Activated naive CD8-positive, alpha-beta T cell treated with anti-CD3 and anti-CD28 coated beads for 36 hours (primary cell): ENCODE results near the gene CCR2. TPM values are rescaled to one million over a fixed set of nuclear protein-coding genes. Genes with fewer than 3 reads are reported as not detected.
"Not testable (repeated sequence)": the region's sequence is repeated elsewhere in the genome, so short reads cannot be mapped to it uniquely, and the experiment has no call there.

Source experiments
- DNase-seq: peaks from one replicate; pipeline ENCODE4 v3.0.0; 2021
- H3K27ac Mint-ChIP-seq: one replicate; pipeline ENCODE4 v1.8.0; 2022; ENCODE audit warnings: mild to moderate bottlenecking, moderate library complexity, mixed read lengths
- H3K27me3 Mint-ChIP-seq: one replicate; pipeline ENCODE4 v1.8.0; 2022; ENCODE audit warnings: mild to moderate bottlenecking, mixed read lengths
- H3K36me3 Mint-ChIP-seq: one replicate; pipeline ENCODE4 v1.8.0; 2021; ENCODE audit warnings: mild to moderate bottlenecking, mixed read lengths
- H3K4me1 Mint-ChIP-seq: one replicate; pipeline ENCODE4 v1.8.0; 2021; ENCODE audit warnings: mixed read lengths
- H3K4me3 Mint-ChIP-seq: one replicate; pipeline ENCODE4 v1.8.0; 2022; ENCODE audit warnings: mild to moderate bottlenecking, moderate library complexity, mixed read lengths
- H3K9me3 Mint-ChIP-seq: one replicate; pipeline ENCODE4 v1.8.0; 2022; ENCODE audit warnings: mixed read lengths
- total RNA-seq, 2 experiments: library from RNA; stranded (reverse); gene quantifications; one replicate each; pipeline ENCODE4 v1.2.3, GENCODE V29; 2021

The CCR2 gene
- total RNA-seq, 2 experiments from 2014 or later, result 0.16 TPM; not detected in 1

DNA sequence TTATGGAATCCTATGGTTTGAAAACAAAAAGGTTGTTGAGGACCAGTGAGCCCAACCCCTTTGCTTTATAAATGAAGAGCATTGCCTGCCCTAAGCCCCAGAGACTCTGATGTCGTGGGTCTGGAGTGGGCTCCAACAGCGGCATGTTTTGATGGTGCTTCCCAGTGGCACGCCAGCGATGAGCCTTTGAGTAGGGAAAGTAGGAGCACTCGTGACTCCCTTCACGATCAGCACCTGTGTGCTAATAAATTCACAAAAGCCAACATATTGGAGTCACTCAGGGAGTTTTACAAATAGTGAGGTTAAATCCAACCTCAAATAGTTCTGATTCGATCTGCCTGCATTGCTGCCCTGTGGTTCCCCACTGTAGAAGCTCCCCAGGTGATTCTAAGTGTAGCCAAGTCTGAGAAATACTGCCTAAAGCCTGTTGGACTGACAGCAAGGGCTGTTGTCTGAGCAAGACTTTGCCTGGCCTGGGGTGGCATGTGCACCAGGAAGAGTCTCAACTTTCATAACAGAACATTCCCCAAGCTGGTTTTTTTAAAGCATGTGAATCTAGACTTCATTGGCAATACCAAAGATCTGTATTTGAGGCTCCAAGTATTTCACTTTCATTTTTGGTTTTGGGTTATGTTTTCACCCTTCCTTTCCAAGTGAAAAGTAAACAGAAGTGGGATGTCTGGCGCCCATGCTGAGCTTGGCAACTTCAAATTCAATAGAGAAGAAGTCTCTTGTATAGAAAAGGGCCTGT, 26.7 kb downstream of the CCR2 start:
- H3K4me3 Mint-ChIP-seq, result no peak overlapping the region
- DNase-seq, result no peak
- peaks cover 7% of the 10 kb centered on the region for H3K27me3 Mint-ChIP-seq
- H3K36me3 Mint-ChIP-seq, result no peaks in the 10 kb centered on the region
- H3K4me1 Mint-ChIP-seq, result peaks cover 19% of the 10 kb centered on the region
- H3K9me3 Mint-ChIP-seq, result no peaks in the 10 kb centered on the region
- no peak overlapping the region for H3K27ac Mint-ChIP-seq

- Mint-ChIP-seq H3K9me3 (no peaks in the 10 kb centered on the region), H3K27me3 (peaks cover 7% of the 10 kb centered on the region), H3K27ac (no peak overlapping the region), H3K4me3 (no peak overlapping the region), H3K4me1 (peaks cover 22% of the 10 kb centered on the region), H3K36me3 (no peaks in the 10 kb centered on the region)
- DNase-seq, result no peak
Observed at GRCh38 chr3:46381625-46382024, 27.7 kb downstream of the CCR2 start.

DNA sequence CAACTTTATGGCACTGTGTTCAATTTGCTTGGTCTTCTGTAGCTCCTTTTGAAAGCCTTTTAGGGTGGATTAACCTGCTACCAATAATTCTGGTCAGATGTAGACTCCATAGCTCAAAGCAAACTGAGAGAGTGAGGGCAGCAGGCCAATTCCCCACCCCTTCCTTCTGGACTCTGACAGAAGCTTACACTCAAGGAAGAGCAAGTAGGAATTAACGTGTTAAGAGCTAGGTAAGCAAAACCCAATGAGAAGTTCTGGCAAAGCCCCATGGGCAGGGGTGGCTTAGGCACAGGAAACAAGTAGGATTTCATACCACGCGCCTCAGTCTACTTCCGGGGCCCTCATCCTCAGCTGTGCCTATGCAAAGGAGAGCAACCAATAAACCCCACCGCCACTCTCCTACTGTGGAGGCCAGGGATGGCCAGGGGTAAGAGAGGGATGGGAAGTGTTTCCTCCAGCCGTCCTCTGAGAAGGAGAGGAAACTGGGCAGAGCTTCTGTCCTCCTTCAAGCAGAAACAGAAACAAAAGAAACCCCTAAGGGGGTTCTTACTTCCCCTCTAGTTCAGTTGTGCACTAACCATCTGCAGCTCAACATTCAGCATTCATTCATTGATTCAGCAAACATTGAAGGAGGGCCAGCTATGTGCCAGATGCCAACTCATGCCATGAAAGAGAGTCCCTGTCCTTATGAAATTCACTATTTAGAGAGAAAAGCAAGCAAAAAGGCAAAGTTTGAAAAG, 29.5 kb downstream of the CCR2 start:
- peaks cover 22% of the 10 kb centered on the region for H3K4me1 Mint-ChIP-seq
- no peaks in the 10 kb centered on the region for H3K36me3 Mint-ChIP-seq
- no peak overlapping the region for H3K27ac Mint-ChIP-seq
- H3K4me3 Mint-ChIP-seq, result no peak overlapping the region
- peaks cover 7% of the 10 kb centered on the region for H3K27me3 Mint-ChIP-seq
- no peaks in the 10 kb centered on the region for H3K9me3 Mint-ChIP-seq
- no peak for DNase-seq

DNA sequence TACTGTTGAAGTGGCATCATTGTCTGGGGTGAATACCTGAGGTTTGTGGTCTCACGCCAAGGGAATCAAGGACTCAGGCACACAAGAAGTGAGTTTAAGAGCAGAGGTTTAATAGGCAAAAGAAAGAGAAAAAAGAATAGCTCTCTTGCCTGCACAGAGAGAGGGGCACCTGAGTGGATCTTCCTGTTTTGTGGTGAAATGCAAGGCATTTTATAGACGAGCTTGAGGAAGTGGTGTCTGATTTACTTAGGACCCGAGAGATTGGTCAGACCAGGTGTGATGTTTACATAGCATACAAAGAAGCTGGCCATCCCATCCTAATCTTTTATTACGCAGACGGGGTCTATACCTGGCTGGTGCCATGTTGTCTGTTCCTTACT, 30.0 kb downstream of the CCR2 start:
- Mint-ChIP-seq H3K27ac (no peak overlapping the region), H3K9me3 (no peaks in the 10 kb centered on the region), H3K4me1 (peaks cover 22% of the 10 kb centered on the region), H3K4me3 (no peak overlapping the region), H3K27me3 (peaks cover 7% of the 10 kb centered on the region), H3K36me3 (no peaks in the 10 kb centered on the region)
- DNase-seq, result no peak

- H3K4me3 Mint-ChIP-seq, result no peak overlapping the region
- H3K27ac Mint-ChIP-seq, result no peak overlapping the region
Observed at GRCh38 chr3:46386205-46386604, 32.3 kb downstream of the CCR2 start.

DNA sequence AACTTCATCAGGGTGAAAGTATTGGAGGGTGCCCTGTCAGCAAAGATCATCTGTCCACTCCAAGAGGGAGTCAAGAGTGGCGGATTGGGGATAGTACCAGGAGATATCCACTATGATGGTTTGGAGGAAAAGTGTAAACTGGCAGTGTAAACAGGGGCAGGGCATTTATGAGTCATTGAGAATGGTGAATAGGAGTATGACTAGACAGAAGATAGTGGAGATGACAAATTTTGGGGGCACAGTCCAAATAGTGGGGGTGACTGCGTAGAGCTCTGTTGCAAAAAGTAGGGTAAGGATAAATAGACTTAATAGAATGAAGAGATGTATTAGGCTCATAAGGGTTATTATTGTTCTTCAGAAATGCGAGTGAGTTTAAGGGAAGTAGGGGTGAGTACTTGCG, 34.9 kb downstream of the CCR2 start:
- not testable (repeated sequence) for H3K27ac Mint-ChIP-seq, H3K27me3 Mint-ChIP-seq, DNase-seq, H3K4me1 Mint-ChIP-seq, H3K9me3 Mint-ChIP-seq, H3K36me3 Mint-ChIP-seq, H3K4me3 Mint-ChIP-seq

More at GRCh38 chr3:46386205-46386604, 32.3 kb downstream of the CCR2 start:
- Mint-ChIP-seq H3K9me3 (no peaks in the 10 kb centered on the region), H3K27me3 (peaks cover 7% of the 10 kb centered on the region), H3K36me3 (no peaks in the 10 kb centered on the region), H3K4me1 (peaks cover 14% of the 10 kb centered on the region)
- no peak for DNase-seq

- Mint-ChIP-seq H3K4me1 (peaks cover 5% of the 10 kb centered on the region), H3K9me3 (no peaks in the 10 kb centered on the region), H3K27ac (no peak overlapping the region), H3K36me3 (no peaks in the 10 kb centered on the region), H3K4me3 (no peak overlapping the region), H3K27me3 (no peaks in the 10 kb centered on the region)
- no peak for DNase-seq
Observed at GRCh38 chr3:46389306-46389705, 35.4 kb downstream of the CCR2 start.

- not testable (repeated sequence) for H3K27me3 Mint-ChIP-seq, H3K4me1 Mint-ChIP-seq, H3K36me3 Mint-ChIP-seq, H3K27ac Mint-ChIP-seq, DNase-seq, H3K9me3 Mint-ChIP-seq, H3K4me3 Mint-ChIP-seq
Observed at GRCh38 chr3:46391526-46391925, 37.6 kb downstream of the CCR2 start.

DNA sequence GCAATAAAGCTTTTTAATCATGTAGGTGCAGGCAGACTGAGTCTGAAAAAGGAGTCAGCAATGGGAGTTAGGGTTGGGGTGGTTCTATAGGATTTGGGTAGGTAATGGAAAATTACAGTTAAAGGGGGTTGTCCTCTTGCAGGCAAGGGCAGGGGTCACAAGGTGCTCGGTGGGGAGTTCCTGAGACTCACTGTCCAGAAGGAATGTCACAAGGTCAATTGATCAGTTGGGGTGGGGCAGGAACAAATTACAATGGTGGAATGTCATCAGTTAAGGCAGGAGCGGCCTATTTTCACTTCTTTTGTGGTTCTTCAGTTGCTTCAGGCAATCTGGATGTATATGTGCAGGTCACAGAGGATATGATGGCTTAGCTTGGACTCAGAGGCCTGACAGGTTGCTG, 39.1 kb downstream of the CCR2 start:
- Mint-ChIP-seq H3K36me3 (no peaks in the 10 kb centered on the region), H3K4me3 (no peak overlapping the region), H3K27me3 (no peaks in the 10 kb centered on the region), H3K9me3 (no peaks in the 10 kb centered on the region), H3K4me1 (peaks cover 4% of the 10 kb centered on the region), H3K27ac (no peak overlapping the region)
- DNase-seq, result no peak

- Mint-ChIP-seq H3K4me1 (peaks cover 4% of the 10 kb centered on the region), H3K9me3 (no peaks in the 10 kb centered on the region), H3K36me3 (no peaks in the 10 kb centered on the region), H3K4me3 (no peak overlapping the region), H3K27ac (no peak overlapping the region), H3K27me3 (no peaks in the 10 kb centered on the region)
- DNase-seq, result no peak
Observed at GRCh38 chr3:46393554-46394434, 39.9 kb downstream of the CCR2 start.

DNA sequence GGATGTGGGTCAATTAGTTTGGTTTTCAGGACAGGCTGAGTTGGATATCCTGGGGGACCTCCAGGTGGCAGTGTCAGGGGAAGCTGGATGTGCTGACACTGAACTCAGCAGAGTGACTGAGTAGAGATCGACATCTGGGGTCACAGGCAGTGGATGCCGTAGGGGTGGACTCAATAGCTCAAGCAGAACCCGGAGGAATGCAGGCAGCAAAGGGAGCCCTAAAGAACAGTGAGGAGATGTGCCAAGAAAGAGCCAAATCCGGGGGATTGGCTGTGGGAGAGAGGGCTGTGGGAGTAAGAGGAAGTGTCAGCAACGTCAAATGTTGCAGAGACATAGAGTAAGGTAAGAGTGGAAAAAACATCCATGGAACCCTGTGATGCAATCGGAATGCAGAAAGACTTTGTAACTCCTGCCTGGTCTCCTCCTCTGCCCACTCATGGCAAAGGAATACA, 41.3 kb downstream of the CCR2 start:
- no peak overlapping the region for H3K27ac Mint-ChIP-seq
- no peak for DNase-seq
- H3K27me3 Mint-ChIP-seq, result no peaks in the 10 kb centered on the region
- peaks cover 4% of the 10 kb centered on the region for H3K4me1 Mint-ChIP-seq
- no peaks in the 10 kb centered on the region for H3K36me3 Mint-ChIP-seq
- no peaks in the 10 kb centered on the region for H3K9me3 Mint-ChIP-seq
- H3K4me3 Mint-ChIP-seq, result no peak overlapping the region

DNA sequence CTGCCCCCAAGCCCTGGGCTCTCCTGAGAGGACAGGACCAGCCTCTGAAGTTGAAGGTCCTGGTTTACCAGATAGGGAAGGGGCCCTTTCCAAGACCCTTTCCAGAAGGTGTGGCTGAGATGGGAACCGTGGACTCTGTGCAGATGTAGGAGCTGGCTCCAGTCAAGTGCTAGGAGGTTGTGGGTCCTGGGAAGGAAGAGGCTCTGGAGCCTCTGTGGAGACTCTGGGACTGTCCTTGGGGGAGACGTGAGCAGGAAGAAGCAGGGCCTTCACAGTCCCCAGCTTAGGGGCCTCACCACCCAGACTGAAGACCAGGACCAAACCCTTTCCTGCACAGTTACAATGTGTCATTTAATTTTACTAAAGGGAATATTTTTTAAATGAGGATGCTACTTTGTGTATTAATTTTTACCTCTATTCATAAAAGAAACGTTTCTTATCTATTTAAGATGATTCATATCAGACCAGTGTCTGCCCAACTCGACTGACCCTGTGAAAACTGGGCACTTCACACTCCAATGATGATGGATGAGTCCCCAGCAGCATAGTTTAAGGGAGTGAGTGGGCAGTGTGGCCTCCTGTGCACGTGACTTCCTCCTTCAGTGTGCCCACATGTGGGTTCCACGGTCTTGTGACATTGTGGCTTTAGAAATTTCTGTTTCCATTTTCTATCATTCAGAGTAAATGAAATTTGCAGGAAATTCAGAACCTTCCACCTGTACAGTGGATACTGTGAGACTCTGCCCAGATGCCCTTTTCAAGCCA, 42.0 kb downstream of the CCR2 start:
- Mint-ChIP-seq H3K27ac (no peak overlapping the region), H3K36me3 (no peaks in the 10 kb centered on the region), H3K4me1 (peaks cover 4% of the 10 kb centered on the region), H3K27me3 (no peaks in the 10 kb centered on the region), H3K4me3 (no peak overlapping the region), H3K9me3 (no peaks in the 10 kb centered on the region)
- no peak for DNase-seq

DNA sequence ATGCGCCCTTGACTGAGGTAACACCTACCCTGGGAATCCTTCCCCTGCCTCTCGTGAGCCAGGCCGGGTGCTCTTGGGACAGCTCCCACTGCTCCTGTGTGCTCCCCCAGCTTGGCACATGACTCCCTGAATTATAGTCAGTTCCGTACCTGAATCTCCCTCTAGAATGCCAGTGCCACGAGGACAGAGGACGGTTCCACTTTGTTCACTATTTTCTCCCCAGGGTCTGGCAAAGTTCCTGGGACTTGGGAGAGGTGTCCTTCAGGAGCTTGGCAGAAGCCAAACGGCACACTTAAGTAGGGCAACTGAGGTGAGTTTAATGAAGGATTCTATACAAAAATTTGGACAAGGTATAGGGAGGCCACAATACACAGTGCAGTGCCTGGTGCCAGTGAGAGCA, 43.2 kb downstream of the CCR2 start:
- Mint-ChIP-seq H3K4me1 (peaks cover 4% of the 10 kb centered on the region), H3K27me3 (no peaks in the 10 kb centered on the region), H3K9me3 (no peaks in the 10 kb centered on the region), H3K4me3 (no peak overlapping the region), H3K27ac (no peak overlapping the region), H3K36me3 (no peaks in the 10 kb centered on the region)
- no peak for DNase-seq

- no peaks in the 10 kb centered on the region for H3K27me3 Mint-ChIP-seq
- H3K4me3 Mint-ChIP-seq, result no peak overlapping the region
- no peaks in the 10 kb centered on the region for H3K36me3 Mint-ChIP-seq
- H3K4me1 Mint-ChIP-seq, result peaks cover 4% of the 10 kb centered on the region
- no peak for DNase-seq
- H3K9me3 Mint-ChIP-seq, result no peaks in the 10 kb centered on the region
- H3K27ac Mint-ChIP-seq, result no peak overlapping the region
Observed at GRCh38 chr3:46398186-46398955, 44.5 kb downstream of the CCR2 start.
